GM12878 (cell line): Measurements from ENCODE around the gene ERFL. TPM values are rescaled to one million over a fixed set of nuclear protein-coding genes. Genes with fewer than 3 reads are reported as not detected.

Experiments
- ATAC-seq: fragments of 200-7000 bp; cut with Tn5 transposase; 3 replicates; pipeline ENCODE4 v1.9.1; 2020; ENCODE audit warnings: mild to moderate bottlenecking, moderate library complexity
- BruUV-seq: library from RNA; stranded (reverse); fragments of 400-500 nt; replicated peaks from 2 replicates; lab custom pipeline; 2021; lab: Mats Ljungman, UMichigan
- CTCF ChIA-PET: fragments of 300-600 bp; sonication (Branson Sonifier 250); formaldehyde crosslinking; extraction: SDS; loops from one replicate; lab custom pipeline; 2021; ENCODE audit warnings: inconsistent platforms; lab: Yijun Ruan, JAX
- POLR2A ChIA-PET: fragments of 350-600 bp; formaldehyde crosslinking; extraction: SDS; loops from one replicate; lab custom pipeline; 2021; ENCODE audit warnings: inconsistent platforms; lab: Charles Lee
- RAD21 ChIA-PET: fragments of 300-600 bp; sonication (Branson Sonifier 250); formaldehyde crosslinking; loops from one replicate; lab custom pipeline; 2023; ENCODE audit warnings: antibody characterized with exemption; ENCODE audit not compliant: unreplicated experiment; lab: Charles Lee
- SMC1A ChIA-PET: fragments of 300-600 bp; sonication (Branson Sonifier 250); formaldehyde crosslinking; loops from one replicate; lab custom pipeline; 2023; ENCODE audit not compliant: unreplicated experiment, uncharacterized antibody; lab: Charles Lee
- DNase-seq: peaks from one replicate; pipeline ENCODE4 v3.0.0-alpha.2; 2011; ENCODE audit warnings: low read depth, low spot score
- FAIRE-seq: peaks from 3 replicates; lab custom pipeline; 2011; peaks lifted over from hg19 to GRCh38; lab: Jason Lieb, UNC
- H2AFZ ChIP-seq: 2 replicates; pipeline ENCODE4 v1.6.0; 2011; ENCODE audit warnings: low read depth, low read length, control low read depth; ENCODE audit not compliant: control insufficient read depth
- H3K27ac ChIP-seq: 2 replicates; pipeline ENCODE4 v1.5.1; 2011; ENCODE audit warnings: control low read depth; ENCODE audit not compliant: control insufficient read depth, insufficient read depth
- H3K27me3 ChIP-seq, 2 experiments: replicated peaks in 1 of 2; 2 replicates each; pipeline versions ENCODE4 v1.6.0 to v1.6.1; 2011; ENCODE audit warnings: low read length in 1 of 2; ENCODE audit not compliant: control insufficient read depth in 2 of 2, insufficient read depth in 2 of 2
- H3K36me3 ChIP-seq, 2 experiments: 2 replicates each; pipeline ENCODE4 v1.5.1; 2011; ENCODE audit warnings: low read length in 1 of 2; ENCODE audit not compliant: control insufficient read depth in 2 of 2, insufficient read depth in 2 of 2
- H3K4me1 ChIP-seq: 2 replicates; pipeline ENCODE4 v1.6.1; 2011; ENCODE audit warnings: mild to moderate bottlenecking, low read length, moderate library complexity, mixed read lengths; ENCODE audit not compliant: control insufficient read depth, insufficient read depth
- H3K4me2 ChIP-seq: 2 replicates; pipeline ENCODE4 v1.6.0; 2011; ENCODE audit warnings: control low read depth; ENCODE audit not compliant: control insufficient read depth, insufficient read depth
- H3K4me3 ChIP-seq: fragments of 200-600 bp; sonication (generic); 2 replicates; pipeline ENCODE4 v1.5.1; 2016
- H3K79me2 ChIP-seq: 2 replicates; pipeline ENCODE4 v1.6.0; 2011; ENCODE audit warnings: low read length; ENCODE audit not compliant: control insufficient read depth, insufficient read depth
- H3K9ac ChIP-seq: 2 replicates; pipeline ENCODE4 v1.8.0; 2011; ENCODE audit warnings: low read length, control low read depth, mixed read lengths; ENCODE audit not compliant: control insufficient read depth, insufficient read depth
- H3K9me3 ChIP-seq: replicated peaks from 3 replicates; pipeline ENCODE4 v1.5.1; 2011; ENCODE audit warnings: mild to moderate bottlenecking, low read length; ENCODE audit not compliant: control insufficient read depth, insufficient read depth
- H4K20me1 ChIP-seq: 2 replicates; pipeline ENCODE4 v1.6.0; 2011; ENCODE audit not compliant: control insufficient read depth, insufficient read depth
- ATF3 ChIP-seq: IDR thresholded peaks from 2 replicates; pipeline ENCODE4 v1.6.1; 2011; ENCODE audit warnings: low read depth, mild to moderate bottlenecking, low read length, moderate library complexity, borderline replicate concordance; ENCODE audit errors: extremely low read depth
- DPF2 ChIP-seq: fragments of 450-650 bp; IDR thresholded peaks from 2 replicates; pipeline ENCODE4 v1.6.1; 2017; ENCODE audit warnings: mild to moderate bottlenecking
- FOS ChIP-seq: IDR thresholded peaks from 3 replicates; pipeline ENCODE4 v1.6.1; 2011; ENCODE audit warnings: borderline replicate concordance; ENCODE audit not compliant: insufficient read length; ENCODE audit errors: extremely low read depth
- IRF3 ChIP-seq: fragments of 450-650 bp; IDR thresholded peaks from 2 replicates; pipeline ENCODE4 v1.6.1; 2014; ENCODE audit warnings: mild to moderate bottlenecking
- KLF5 ChIP-seq: fragments of 450-650 bp; IDR thresholded peaks from 2 replicates; pipeline ENCODE4 v1.6.1; 2014; ENCODE audit warnings: mild to moderate bottlenecking; ENCODE audit not compliant: partially characterized antibody
- LARP7 ChIP-seq: fragments of 450-650 bp; IDR thresholded peaks from 2 replicates; pipeline ENCODE4 v1.6.1; 2017; ENCODE audit warnings: mild to moderate bottlenecking
- NBN ChIP-seq: fragments of 450-650 bp; IDR thresholded peaks from 2 replicates; pipeline ENCODE4 v1.6.1; 2016
- NFYB ChIP-seq: IDR thresholded peaks from 2 replicates; pipeline ENCODE4 v1.6.1; 2011; ENCODE audit warnings: low read depth, mild to moderate bottlenecking, low read length, improper control_type of control experiment, moderate library complexity; ENCODE audit not compliant: insufficient read depth
- POLR2AphosphoS5 ChIP-seq: IDR thresholded peaks from 2 replicates; pipeline ENCODE4 v1.6.1; 2011; ENCODE audit warnings: mild to moderate bottlenecking, low read length, inconsistent platforms
- PRDM15 ChIP-seq: fragments of 450-650 bp; formaldehyde crosslinking; IDR thresholded peaks from 2 replicates; pipeline ENCODE4 v1.4.0; 2020; ENCODE audit warnings: mild to moderate bottlenecking, moderate library complexity
- SUPT20H ChIP-seq: IDR thresholded peaks from 2 replicates; pipeline ENCODE4 v1.6.1; 2011; ENCODE audit warnings: low read depth, mild to moderate bottlenecking, low read length, moderate library complexity, borderline replicate concordance; ENCODE audit not compliant: control insufficient read depth
- ZBTB40 ChIP-seq: fragments of 450-650 bp; IDR thresholded peaks from 2 replicates; pipeline ENCODE4 v1.6.1; 2016; ENCODE audit warnings: mild to moderate bottlenecking, moderate library complexity, borderline replicate concordance
- ZNF24 ChIP-seq: fragments of 450-650 bp; IDR thresholded peaks from 2 replicates; pipeline ENCODE4 v1.6.1; 2017; ENCODE audit warnings: antibody characterized with exemption, mild to moderate bottlenecking
- ZNF274 ChIP-seq: IDR thresholded peaks from one replicate; pipeline ENCODE4 v1.8.0; 2011; ENCODE audit not compliant: insufficient read length, insufficient read depth
- WGBS: methylation state at CpG from one replicate; pipeline ENCODE4 v1.1.6; 2016; ENCODE audit warnings: low lambda C conversion rate; ENCODE audit not compliant: insufficient replicate concordance, insufficient coverage; ENCODE audit errors: missing lambda C conversion rate; 5-methylcytosine and 5-hydroxymethylcytosine counted together
- in situ Hi-C: fragments of 300-500 bp; cut with MboI; formaldehyde crosslinking; loops from 9 replicates; pipeline ENCODE4 v1.14.3; 2018; ENCODE audit warnings: mixed read lengths
- intact Hi-C: fragments of 100-400 bp; cut with micrococcal nuclease; formaldehyde crosslinking; loops from one replicate; pipeline ENCODE4 v1.14.2; 2022; ENCODE audit not compliant: unreplicated experiment
- polyA plus RNA-seq, 11 experiments: library from polyadenylated mRNA; depleted of rRNA in 4 of 11; unstranded in 6 of 11; stranded (reverse) in 5 of 11; fragments of >200 nt; fragmentation: Nextera tagmentation in 4 of 11; fragmentation: Illumina TruSeq in 1 of 11; extraction: Ambion mirVana in 4 of 11; extraction: Trizol in 1 of 11; gene quantifications; 1 replicate in 1 of 11; 2 replicates in 10 of 11; pipeline versions ENCODE4 v1.2.1 to v1.2.3, GENCODE V29; 2011 to 2016; ENCODE audit warnings: inconsistent platforms in 2 of 11, missing spikeins in 2 of 11, low read depth in 1 of 11
- total RNA-seq, 4 experiments: library from RNA; depleted of rRNA in 3 of 4; stranded (reverse); fragments of >200 nt in 3 of 4; fragmentation: Illumina TruSeq in 1 of 4; extraction: Trizol in 1 of 4; gene quantifications; 2 replicates each; pipeline versions ENCODE4 v1.2.1 to v1.2.3, GENCODE V29; 2013 to 2021

The ERFL gene
- total and polyA plus RNA-seq, 10 of the 15 experiments (the other 5 are each of a cell fraction or from before 2014, with no cell fraction given): 0.04 to 0.10 (median 0.05) TPM; not detected in 7

GRCh38 chr19:41957161-41957837 lies 29.1 kb upstream of the ERFL start:
- H3K27ac ChIP-seq: no peak overlapping the region
- intact Hi-C loops (loop anchor here (5.0 kb wide), 1 partner anchor 165 kb away; no protein-coding TSS in a partner anchor), in situ Hi-C loops (no loop called here)
- H3K4me1 ChIP-seq: peaks cover 12% of the 10 kb centered on the region
- H3K4me2 ChIP-seq: no peak overlapping the region
- H3K4me3 ChIP-seq: no peak overlapping the region
- H3K27me3 ChIP-seq: no peaks in the 10 kb centered on the region
- H4K20me1 ChIP-seq: no peaks in the 10 kb centered on the region
- ATAC-seq: no peak
- no peaks in the 10 kb centered on the region for H3K36me3 ChIP-seq
- no peak overlapping the region for H3K9ac ChIP-seq
- no peak overlapping the region for H2AFZ ChIP-seq
- no TSS peak for BruUV-seq
- ChIA-PET CTCF (interaction anchor here (0.6 to 4.8 kb wide), 15 partner anchors 13 to 390 kb away, joined by 3 to 51 read pairs (median 4); partner anchors contain the start of genes CEACAM3 and RPS19), SMC1A (interaction anchor here (0.9 to 1.6 kb wide), 8 partner anchors 13 to 164 kb away, joined by 3 to 12 read pairs (median 4); partner anchors contain the start of gene RPS19), RAD21 (interaction anchor here (1.5 to 2.4 kb wide), 4 partner anchors 12 to 164 kb away, joined by 5 to 9 read pairs (median 7); partner anchors contain the start of gene RPS19), POLR2A (interaction anchor here (2.7 to 2.9 kb wide), 2 partner anchors 11 to 97 kb away, joined by 16 to 20 read pairs; partner anchors contain the start of gene RPS19)
- DNase-seq: no peak
- WGBS: 82% methylated on average over 11 of the region's 11 CpGs
- H3K9me3 ChIP-seq: no peaks in the 10 kb centered on the region
- no peaks in the 10 kb centered on the region for H3K79me2 ChIP-seq
- no peak for FAIRE-seq
- TF ChIP-seq LARP7 (no peak), ZBTB40 (no peak), FOS (no peak), ZNF274 (no peak), NFYB (no peak), KLF5 (no peak), ZNF24 (no peak), SUPT20H (no peak), IRF3 (no peak), PRDM15 (CRISPR knock-in tag) (no peak), ATF3 (no peak), NBN (no peak), DPF2 (no peak), POLR2AphosphoS5 (no peak)
